HG03439 (cell line): ENCODE measurements around the gene BOD1.

Experiments
- ATAC-seq: cut with Tn5 transposase; IDR thresholded peaks from one replicate; pipeline ENCODE4 v1.9.1; 2021; ENCODE audit warnings: mild to moderate bottlenecking, moderate library complexity; ENCODE audit not compliant: unreplicated experiment

Gene BOD1

DNA sequence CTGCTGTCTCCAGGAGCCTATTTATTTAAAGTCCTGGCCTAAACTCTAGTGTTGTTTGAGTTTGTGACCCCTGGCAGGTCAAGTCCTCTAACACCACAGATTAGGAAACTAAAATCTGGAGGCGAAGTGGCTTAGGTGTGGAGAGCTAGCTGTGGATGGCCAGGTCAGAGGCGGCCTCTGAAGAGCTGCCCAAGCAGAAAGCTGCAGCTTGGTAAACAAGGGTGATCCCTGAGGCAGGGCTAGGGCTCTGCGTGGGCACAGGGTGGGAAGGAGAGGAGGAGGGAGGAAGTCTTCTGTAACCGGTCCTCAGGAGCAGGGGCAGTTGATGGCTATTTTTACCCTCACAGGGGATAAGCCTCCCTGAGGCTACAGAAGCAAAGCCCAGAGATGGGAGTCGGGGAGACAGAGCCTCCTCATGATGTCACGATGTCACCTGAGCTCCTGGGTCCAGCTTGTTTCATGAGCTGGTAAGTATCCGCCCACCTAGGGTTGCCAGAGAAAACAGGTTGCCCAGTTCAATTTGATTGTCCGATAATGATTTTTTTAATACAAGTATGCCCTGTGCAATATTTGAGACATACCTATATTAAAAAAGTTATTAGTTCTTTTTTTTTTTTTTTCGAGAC, 25.9 kb upstream of the BOD1 start:
- ATAC-seq = no peak

DNA sequence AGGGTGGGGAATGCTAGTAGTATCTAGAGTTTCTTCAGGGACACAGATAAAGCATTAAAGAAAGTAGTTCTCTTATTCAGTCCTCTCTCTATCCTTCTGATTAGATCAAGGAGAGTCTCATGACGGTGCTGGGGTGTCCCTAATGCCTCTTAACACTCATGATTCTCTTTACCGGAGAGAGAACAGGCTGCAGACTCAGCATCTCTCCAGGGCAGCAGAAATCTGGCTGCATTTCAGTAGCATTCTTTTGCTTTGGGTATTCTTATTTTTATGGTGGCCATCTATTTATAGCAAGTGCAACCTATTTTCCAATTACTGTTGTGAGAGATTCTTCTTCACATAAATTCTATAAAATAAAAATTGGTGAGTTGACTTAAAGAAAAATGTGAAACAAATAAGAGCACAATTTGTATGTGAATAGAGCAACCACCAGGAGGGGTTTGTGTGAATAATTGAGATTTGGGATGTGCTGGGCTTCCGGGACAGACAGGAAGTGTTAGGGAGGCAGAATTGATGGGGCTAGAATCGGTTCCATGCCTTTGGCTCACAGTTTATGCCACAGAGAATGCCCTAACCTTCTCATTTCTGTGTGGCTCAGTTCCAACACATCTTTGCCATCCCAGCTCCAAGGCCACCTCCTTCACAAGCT, 23.8 kb upstream of the BOD1 start:
- no peak for ATAC-seq

DNA sequence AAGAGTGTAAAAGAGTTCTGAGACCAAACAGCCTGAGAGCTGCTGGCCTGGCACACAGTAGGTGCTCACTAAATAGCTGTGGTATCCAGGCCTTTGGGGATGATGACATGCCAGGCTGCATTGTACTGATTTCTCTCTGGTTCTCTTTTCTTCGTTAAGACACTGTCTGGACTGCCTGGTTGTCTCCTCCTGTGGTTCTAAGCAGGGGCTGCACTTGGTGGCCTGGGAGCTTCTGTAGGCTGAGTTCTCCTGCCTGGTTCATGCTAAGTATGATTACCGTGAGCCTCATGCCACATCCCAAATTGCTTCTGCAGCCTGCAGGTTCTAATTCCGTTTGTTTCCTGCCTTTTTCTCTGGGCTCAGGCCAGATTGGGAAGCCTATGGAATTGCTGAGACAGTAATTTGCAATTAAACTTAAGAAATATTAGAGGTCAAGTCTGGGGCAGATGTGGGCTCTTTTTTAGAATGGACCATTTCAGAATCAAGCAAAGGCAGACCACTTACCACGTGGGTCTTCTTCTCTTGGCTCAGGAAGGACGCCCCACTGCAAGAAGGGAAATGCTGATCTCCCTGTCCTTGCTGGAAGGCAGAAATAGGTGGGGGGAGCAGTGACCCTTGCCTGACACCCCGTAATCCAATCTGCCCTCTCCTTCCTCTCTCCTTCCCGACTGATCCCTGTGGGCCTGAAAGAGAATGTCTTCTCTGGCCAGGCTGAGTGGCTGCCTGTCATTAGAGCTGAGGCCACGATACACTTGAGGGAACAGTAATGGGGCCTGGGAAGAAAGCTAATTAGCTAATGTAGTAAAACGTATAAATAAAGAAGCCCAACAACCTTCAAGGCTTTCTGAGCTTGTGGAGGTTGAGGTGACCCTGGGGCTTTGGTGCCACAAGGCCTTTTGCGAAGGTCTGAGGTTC, 21.9 kb upstream of the BOD1 start:
- ATAC-seq = no peak

DNA sequence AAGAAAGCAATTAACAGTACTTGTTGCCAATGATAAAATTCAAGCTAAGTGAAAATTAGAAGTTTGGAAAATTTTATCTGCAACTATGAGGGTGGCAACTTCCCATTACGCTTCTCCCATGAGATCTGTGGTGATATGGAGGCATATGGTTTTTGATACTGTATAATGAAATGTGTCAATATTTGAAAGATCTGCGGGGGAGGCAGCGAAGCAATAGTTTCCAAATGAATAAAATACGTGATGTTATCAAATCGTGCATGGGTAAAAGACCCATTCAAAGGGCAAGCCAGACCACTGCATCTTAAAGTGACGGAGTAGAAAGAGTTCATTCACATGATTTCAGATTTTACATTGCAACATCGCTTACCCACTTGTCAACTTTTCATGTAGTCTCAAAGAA, 20.9 kb upstream of the BOD1 start:
- ATAC-seq = no peak

DNA sequence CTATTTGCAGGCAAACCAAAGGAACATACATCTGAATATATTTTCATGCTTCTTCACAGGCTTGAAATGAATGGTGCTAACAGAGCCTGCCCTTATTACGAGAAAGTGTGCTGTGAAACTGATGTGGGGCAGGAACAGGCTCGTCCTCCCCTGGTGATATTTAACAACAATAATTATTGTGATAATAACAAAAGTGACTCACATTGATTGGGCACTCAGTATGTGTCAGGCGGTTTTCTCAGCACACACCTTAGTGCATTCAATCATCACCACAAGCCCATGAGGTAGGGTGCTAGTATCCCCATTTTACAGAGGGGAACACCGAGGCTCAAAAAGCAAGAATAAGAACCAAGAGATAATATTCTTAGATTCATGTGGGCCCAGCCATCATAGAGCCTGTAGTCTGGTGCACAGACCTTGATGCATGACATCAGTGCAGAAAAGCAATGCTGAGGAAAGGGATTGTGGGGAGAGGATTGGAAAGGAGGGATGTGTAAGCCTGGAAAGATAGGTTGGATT, 18.1 kb upstream of the BOD1 start:
- no peak for ATAC-seq

DNA sequence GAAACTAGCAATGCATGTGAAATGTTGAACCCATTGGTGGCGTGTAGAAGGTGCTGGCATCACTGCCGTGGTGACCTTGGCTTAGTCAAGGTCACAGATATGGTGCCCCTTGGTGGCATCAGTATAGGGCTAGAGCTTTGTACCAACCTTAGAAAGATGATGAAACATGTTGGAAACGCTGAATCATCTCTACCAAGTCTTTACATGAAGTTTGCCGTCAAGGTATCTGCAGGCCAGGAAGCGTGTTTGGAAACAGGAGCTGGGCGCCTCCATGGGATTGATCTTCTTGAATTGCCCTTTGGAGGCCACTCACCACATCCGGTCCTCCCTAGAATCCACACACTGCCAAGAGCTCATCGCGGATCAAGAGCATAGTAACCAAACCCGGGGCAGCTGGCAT, 16.9 kb upstream of the BOD1 start:
- ATAC-seq = no peak

DNA sequence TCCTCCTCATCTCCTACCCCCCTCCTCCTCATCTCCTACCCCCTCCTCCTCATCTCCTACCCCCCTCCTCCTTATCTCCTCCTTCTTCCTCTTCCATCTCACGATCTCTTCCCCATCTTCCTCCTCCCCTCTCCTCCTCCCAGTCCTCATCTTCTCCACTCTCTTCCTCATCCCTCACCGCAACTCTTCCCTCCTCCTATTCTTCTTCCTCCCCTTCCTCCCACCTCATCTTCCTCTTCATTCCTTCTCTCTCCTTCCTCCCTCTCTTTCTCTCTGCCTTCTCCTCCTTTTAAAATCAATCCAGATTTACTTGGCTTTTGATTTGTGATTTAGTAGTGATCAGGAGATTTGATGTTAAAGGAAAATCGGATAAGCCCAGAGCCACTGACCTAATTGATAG, 15.0 kb upstream of the BOD1 start:
- ATAC-seq = no peak

DNA sequence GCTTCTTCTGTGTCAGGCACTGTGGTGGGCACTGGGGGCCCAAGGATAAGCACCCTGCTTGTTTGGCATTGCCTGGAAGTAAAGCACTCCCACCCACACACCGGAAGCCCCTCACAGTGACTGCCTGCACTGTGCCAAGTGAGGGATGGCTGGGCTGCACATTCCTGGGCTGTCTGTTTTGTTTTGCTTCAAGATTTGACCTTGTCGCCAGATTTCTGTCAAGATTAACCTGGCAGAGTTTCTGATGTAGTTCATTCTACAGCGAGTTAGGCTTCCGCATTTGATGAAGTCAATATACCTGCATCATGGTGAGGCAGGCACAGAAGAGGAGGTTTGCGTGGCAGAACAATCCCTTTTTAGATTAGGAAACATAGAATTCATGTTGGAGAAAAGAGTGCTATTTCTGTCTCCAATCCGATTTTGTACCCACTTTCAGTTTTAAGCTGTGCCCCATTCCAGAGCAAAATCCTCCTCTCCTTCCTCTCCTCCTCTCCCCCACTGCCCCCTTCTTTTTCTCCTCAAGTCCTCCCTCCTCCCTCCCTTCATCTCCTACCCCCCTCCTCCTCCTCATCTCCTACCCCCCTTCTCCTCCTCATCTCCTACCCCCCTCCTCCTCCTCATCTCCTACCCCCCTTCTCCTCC, 14.4 kb upstream of the BOD1 start:
- ATAC-seq = no peak

DNA sequence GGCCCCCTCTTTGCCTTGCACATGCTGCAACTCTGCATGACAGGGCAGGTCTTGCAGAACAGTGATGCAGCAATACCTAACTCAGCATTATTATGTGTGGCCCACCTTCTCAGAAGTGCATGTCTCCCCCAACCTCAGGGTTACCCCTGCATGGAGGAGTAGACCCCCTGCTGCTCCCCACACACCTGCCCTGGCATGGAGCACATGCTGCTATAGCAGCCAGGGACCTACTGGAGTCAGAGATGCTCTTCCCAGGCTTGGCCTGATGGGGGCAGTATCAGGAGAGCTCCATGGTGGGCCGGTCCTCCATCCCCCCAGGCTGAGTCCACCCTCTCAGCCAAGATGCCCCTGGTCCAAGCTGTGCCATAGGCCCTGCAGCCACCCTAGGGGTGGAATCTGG, 13.2 kb upstream of the BOD1 start:
- no peak for ATAC-seq

DNA sequence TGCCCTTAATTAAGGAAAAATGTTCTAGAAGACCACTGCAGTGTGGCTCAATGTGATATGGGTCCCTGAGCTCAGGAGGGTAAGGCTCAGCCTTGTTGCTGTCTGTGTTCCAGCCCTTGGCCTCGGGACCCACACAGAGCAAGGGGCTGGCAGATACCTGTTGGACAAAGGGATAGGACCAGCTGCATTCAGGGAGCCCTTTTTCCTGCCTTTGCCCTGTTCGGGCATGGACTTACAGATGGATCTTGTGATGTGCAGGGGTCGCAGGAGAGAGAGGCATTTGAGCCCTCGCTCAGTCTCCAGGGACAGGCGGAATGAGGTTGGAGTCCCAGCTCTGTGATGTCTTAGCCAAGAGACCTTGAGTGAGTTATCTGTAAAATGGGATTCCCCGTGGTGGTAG, 12.1 kb upstream of the BOD1 start:
- no peak for ATAC-seq

DNA sequence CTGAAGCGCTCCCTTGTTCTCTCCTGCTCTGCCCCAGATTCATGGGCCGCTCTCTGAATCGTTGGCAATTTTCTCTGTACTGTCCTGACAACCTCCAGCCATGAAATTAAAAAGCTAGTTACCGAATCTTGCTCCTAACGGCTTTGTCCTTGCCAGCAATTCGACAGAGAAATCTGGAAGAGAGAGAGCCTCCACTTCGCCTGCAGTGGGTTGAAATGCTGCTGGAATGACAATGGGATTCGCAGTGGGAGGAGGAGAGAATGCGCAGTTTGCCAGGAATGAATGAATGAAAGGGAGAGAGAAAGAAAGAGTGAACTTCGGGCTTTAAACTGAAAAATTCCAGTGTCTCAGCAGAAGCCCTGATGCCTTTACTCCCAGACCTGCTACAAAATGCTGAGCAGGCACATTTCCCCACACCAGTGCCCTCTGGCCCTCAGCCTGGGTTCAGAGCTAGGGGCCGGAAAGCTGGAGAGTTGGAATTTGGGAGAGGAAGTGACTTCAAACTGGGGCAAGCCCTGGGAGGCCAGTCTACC, 11.5 kb upstream of the BOD1 start:
- no peak for ATAC-seq

DNA sequence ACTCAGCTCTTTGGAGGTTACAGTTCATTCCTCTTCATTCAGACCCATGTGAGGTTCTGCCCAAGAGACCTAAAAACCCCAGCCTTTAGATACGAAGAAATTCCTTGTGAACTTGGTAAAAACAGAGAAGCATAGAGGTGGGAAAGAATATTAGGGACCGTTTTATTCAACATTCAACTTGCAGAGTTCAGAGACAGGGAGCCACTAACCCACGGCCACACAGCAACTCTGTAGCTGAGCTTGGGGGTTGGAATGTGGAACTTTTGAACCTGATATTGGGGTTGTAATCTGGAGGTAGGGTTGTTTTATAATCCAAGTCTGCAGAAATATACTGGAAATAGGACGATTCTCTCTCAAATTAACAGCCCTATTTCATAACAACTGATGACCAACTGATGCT, 10.8 kb upstream of the BOD1 start:
- ATAC-seq = no peak

DNA sequence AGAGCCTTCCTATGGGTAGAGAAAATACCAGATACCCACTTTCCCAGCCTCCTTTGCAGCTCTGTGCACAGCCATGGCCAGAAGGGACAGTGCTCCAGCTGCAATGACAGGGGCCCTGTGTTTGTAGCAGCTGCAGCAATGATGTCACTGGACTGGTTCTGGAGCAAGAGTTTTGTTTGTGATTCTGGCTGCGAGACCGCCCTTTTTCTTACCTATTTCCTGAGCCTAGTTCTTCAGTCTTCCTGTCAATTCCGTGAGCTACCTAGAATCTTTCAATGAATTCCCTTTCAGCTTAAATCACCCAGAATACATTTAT, 10.0 kb upstream of the BOD1 start:
- ATAC-seq = no peak

DNA sequence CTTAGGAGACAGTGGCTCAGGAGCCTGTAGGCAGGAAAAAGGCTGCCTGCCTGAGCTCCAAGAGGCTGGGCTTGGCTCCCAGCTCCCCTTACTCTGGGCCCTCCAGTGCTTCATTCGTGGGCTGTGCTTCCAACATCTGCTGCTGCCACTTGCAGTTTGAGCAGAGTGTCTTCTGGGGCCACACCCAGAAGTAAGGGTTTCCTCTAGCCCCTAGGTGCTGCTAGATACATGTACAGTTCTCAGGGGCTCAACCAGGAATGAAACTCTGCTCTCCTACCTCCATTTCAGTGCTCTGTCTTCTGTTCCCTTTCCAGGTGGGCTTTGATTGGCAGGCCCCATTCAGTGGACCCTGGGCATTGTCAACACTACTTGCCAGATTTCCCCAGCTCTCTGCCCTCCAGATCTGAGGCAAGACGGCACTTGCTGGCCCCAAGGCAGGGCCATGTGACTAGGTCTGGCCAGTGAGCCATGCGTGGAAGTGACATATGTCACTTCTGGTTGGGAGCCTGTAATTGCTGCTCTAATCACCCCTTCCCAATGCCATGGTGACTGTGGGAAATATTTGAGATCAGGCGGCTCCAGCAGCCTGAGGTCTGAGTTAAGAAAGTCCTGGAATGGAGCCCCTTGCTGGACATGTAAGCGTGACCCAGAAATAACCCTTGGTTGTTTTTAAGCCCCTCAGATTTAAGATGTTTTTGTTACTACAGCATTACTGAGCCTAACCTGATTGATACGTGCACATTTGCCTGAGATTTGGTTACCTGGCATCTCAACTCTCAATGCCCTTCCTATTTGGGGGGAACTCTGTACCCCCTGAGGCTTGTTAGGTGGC, 9.4 kb upstream of the BOD1 start:
- no peak for ATAC-seq

DNA sequence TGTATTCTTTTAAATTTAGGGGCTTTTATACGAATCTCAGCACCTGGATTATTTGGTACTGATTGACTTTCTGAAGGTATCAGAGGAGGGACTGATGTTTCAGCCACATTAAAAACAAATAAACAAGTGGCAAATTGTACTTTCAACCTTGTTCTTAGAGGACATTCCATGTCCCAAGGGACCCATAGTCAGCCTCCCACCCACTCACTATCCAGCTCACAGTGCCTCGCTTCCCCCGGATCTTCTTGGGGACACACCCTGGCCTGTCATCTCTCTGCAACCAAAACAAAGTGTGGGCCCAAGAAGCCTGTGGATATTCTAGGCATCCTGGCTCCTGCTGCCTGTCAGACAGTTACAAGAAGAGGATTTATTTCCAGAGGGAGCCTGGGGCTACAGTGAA, 8.8 kb upstream of the BOD1 start:
- ATAC-seq = no peak

DNA sequence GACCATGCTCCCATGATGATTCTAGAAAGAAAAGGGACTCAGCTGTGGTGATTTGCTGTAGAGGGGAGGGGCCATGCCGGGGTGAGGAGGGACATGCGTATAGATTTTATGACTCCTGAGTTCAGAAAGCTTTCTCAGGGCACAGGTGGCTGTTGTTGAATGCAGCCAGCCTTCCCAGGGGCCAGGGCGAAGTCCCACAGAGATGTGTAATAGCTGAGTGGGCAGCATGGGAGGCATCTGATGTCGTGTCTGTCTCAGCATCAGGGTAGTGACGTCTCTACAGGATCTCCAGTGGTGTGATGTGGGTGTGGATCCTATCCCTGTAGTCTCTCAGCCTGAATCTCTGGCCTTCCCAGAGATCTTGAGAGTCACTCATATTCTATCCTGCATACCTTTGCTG, 7.8 kb upstream of the BOD1 start:
- ATAC-seq = no peak

DNA sequence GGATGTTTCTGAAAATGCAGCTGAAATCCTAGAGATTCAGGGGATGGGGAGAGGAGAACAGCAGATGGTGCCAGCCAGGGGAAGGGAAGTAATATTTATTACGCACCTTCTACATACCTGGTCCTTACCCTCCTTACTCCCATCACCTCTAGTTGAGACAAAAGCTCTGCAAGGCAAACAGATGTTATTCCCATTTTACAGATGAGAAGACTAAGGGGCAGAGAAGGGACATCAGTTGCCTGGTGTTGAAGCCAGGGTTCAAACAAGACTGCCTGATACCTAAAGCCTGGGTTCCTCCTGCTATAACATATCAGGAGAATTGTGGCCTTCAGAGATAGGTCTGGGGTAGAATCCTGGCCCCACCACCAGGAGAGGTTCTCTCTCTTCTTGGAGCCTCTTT, 7.3 kb upstream of the BOD1 start:
- no peak for ATAC-seq

DNA sequence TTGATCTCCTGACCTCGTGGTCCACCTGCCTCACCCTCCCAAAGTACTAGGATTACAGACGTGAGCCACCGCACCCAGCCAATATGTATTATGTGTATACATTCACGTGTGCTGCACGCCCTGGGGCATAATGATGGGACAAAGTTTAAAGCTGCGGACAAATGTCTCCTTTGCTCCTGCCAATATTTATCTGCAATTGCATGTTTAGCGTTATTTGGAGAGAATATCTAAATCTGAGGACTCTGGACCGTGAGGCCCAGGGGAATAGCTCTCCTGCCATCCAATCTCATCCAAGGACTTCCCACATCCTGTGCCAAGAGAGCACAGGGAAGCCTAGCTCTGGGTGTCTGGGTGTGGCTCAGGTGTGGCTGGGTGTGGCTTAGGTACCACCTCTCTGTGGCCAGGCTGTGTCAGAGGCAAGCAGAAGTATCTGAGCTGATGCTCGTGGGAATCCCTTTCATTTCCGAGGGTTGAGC, 6.9 kb upstream of the BOD1 start:
- ATAC-seq = no peak

DNA sequence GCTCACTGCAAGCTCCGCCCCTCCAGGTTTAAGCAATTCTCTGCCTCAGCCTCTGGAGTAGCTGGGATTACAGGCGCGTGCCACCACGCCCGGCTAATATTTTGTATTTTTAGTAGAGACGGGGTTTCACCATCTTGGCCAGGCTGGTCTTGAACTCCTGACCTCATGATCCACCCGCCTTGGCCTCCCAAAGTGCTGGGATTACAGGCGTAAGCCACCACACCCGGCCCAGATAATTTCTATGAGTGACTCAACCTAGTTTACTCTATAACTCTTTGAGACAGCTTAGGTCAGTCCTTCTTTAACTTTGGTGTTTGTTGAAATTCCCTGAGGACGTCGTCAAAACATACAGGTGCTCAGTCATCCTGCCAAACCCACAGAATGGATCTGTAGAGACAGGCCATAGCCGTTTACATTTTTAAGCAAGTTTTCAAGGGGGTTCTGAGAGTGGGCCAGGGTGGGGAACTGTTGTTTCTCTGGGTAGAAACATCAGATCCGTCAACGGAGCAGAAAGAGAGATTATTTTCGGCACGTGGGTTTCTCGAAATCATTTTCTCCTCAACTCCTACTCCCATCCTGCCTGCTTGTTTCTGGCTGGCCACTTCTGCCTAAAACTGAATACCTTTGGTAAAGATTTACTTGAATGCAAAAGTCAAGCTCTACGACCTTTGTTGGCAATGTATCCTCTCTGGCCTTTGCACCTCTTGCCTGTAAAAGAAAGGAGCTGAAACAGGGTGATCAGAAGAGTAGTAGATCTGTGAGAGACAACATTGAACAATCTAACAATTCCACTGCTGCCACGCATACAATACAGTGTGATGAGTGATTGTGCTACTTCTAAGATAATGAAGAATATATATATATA, 6.0 kb upstream of the BOD1 start:
- no peak for ATAC-seq
